OCI-LY1 (cell line): ENCODE results near the gene SHMT2.

Experiments used
- H2AFZ ChIP-seq: fragments of 200-600 bp; sonication (generic), shearing (Covaris generic); 2 replicates; pipeline ENCODE4 v1.6.0; 2014; ENCODE audit warnings: antibody characterized with exemption, mild to moderate bottlenecking, low read length
- H3F3A ChIP-seq: fragments of 200-600 bp; sonication (generic), shearing (Covaris generic); 2 replicates; pipeline ENCODE4 v1.6.0; 2014; ENCODE audit warnings: mild to moderate bottlenecking, antibody characterized with exemption, low read length, moderate library complexity; ENCODE audit not compliant: insufficient read depth
- H3K27ac ChIP-seq: fragments of 200-600 bp; sonication (generic); 2 replicates; pipeline ENCODE4 v1.5.1; 2014; ENCODE audit warnings: low read length, mixed run types, mild to moderate bottlenecking, low read depth; ENCODE audit not compliant: poor library complexity, severe bottlenecking
- H3K27me3 ChIP-seq: fragments of 200-600 bp; sonication (generic); 2 replicates; pipeline ENCODE4 v1.6.0; 2014; ENCODE audit warnings: antibody characterized with exemption, mild to moderate bottlenecking, low read length, moderate library complexity; ENCODE audit not compliant: insufficient read depth
- H3K36me3 ChIP-seq: fragments of 200-600 bp; sonication (generic); 2 replicates; pipeline ENCODE4 v1.6.1; 2014; ENCODE audit warnings: mild to moderate bottlenecking, antibody characterized with exemption, low read length, moderate library complexity, mixed read lengths; ENCODE audit not compliant: insufficient read depth
- H3K4me1 ChIP-seq: fragments of 200-600 bp; sonication (generic); 2 replicates; pipeline ENCODE4 v1.5.1; 2014; ENCODE audit warnings: mild to moderate bottlenecking, low read length, moderate library complexity; ENCODE audit not compliant: insufficient read depth, severe bottlenecking
- H3K4me2 ChIP-seq: fragments of 200-600 bp; sonication (generic), shearing (Covaris generic); 2 replicates; pipeline ENCODE4 v1.6.1; 2014; ENCODE audit warnings: low read length
- H3K4me3 ChIP-seq: fragments of 200-600 bp; sonication (generic); 2 replicates; pipeline ENCODE4 v1.5.1; 2014; ENCODE audit warnings: low read length, low read depth, mild to moderate bottlenecking, mixed read lengths; ENCODE audit not compliant: poor library complexity, severe bottlenecking
- H3K79me2 ChIP-seq: fragments of 200-600 bp; shearing (Covaris generic); 2 replicates; pipeline ENCODE4 v1.6.1; 2016; ENCODE audit warnings: mixed run types, low read length, mixed read lengths; ENCODE audit not compliant: insufficient read depth
- H3K9ac ChIP-seq: fragments of 200-600 bp; sonication (generic), shearing (Covaris generic); 2 replicates; pipeline ENCODE4 v1.6.1; 2014; ENCODE audit warnings: mild to moderate bottlenecking, low read length, mixed read lengths
- H3K9me2 ChIP-seq: fragments of 200-600 bp; sonication (generic), shearing (Covaris generic); 2 replicates; pipeline ENCODE4 v1.6.1; 2014; ENCODE audit warnings: low read depth, mild to moderate bottlenecking, low read length, mixed read lengths
- H3K9me3 ChIP-seq: fragments of 200-600 bp; shearing (Covaris generic); 2 replicates; pipeline ENCODE4 v1.6.1; 2014; ENCODE audit warnings: low read length, mixed read lengths
- H4K20me1 ChIP-seq: fragments of 200-600 bp; sonication (generic), shearing (Covaris generic); 2 replicates; pipeline ENCODE4 v1.6.0; 2016; ENCODE audit warnings: mild to moderate bottlenecking, low read length; ENCODE audit not compliant: insufficient read depth
- CTCF ChIP-seq: fragments of 200-600 bp; sonication (generic), shearing (Covaris generic); IDR thresholded peaks from 2 replicates; pipeline ENCODE4 v1.5.1; 2017; ENCODE audit warnings: mild to moderate bottlenecking, antibody characterized with exemption, low read length, moderate library complexity, mixed read lengths
- EZH2 ChIP-seq: fragments of 200-600 bp; sonication (generic), shearing (Covaris generic); IDR thresholded peaks from 2 replicates; pipeline ENCODE4 v1.8.0; 2017; ENCODE audit warnings: borderline replicate concordance, mixed run types, mild to moderate bottlenecking, antibody characterized with exemption, low read length, moderate library complexity, mixed read lengths

SHMT2 gene

GRCh38 chr12:57190037-57190436, 39.5 kb upstream of the SHMT2 start:
- Histone ChIP-seq H3K4me2 (no peak overlapping the region), H3K4me1 (peaks cover 8% of the 10 kb centered on the region), H3K79me2 (no peaks in the 10 kb centered on the region), H3K27ac (no peak overlapping the region), H3K9me3 (no peaks in the 10 kb centered on the region), H3K27me3 (0 out of 2 replicates have a peak, but pooled peaks cover 8% of the 10 kb centered on the region), H3F3A (no peaks in the 10 kb centered on the region), H3K36me3 (no peaks in the 10 kb centered on the region), H2AFZ (no peak overlapping the region), H4K20me1 (no peaks in the 10 kb centered on the region), H3K9ac (no peak overlapping the region), H3K9me2 (no peaks in the 10 kb centered on the region), H3K4me3 (no peak overlapping the region)
- no peak for TF ChIP-seq CTCF
- TF ChIP-seq EZH2 = no peak

- Histone ChIP-seq H3K4me3 (no peak overlapping the region), H3K9me2 (no peaks in the 10 kb centered on the region), H3K27ac (no peak overlapping the region), H3F3A (no peaks in the 10 kb centered on the region), H3K9ac (no peak overlapping the region), H3K4me2 (no peak overlapping the region), H3K4me1 (peaks cover 16% of the 10 kb centered on the region), H3K9me3 (no peaks in the 10 kb centered on the region), H4K20me1 (no peaks in the 10 kb centered on the region), H3K36me3 (no peaks in the 10 kb centered on the region), H3K79me2 (no peaks in the 10 kb centered on the region), H3K27me3 (peaks cover 8% of the 10 kb centered on the region; the same call in 1 of the 2 replicates), H2AFZ (no peak overlapping the region)
- TF ChIP-seq EZH2 (no peak), CTCF (no peak)
These were observed 38.7 kb upstream of the SHMT2 start for GRCh38 chr12:57190821-57191220.

GRCh38 chr12:57191410-57191809, 38.1 kb upstream of the SHMT2 start:
- Histone ChIP-seq H4K20me1 (no peaks in the 10 kb centered on the region), H3F3A (no peaks in the 10 kb centered on the region), H3K36me3 (no peaks in the 10 kb centered on the region), H3K79me2 (no peaks in the 10 kb centered on the region), H3K9me3 (no peaks in the 10 kb centered on the region), H2AFZ (no peak overlapping the region), H3K4me1 (peaks cover 21% of the 10 kb centered on the region), H3K4me2 (no peak overlapping the region), H3K4me3 (no peak overlapping the region), H3K9ac (no peak overlapping the region), H3K27me3 (peaks cover 9% of the 10 kb centered on the region; the same call in 1 of the 2 replicates), H3K27ac (no peak overlapping the region), H3K9me2 (no peaks in the 10 kb centered on the region)
- TF ChIP-seq EZH2 = no peak
- TF ChIP-seq CTCF = no peak
